ENCODE results near the gene DES. TPM values are rescaled to one million over a fixed set of nuclear protein-coding genes. Genes with fewer than 3 reads are reported as not detected.

DES gene
- polyA plus RNA-seq, 4 donors: 7.4 to 9.3 (median 8.1) TPM

DNA sequence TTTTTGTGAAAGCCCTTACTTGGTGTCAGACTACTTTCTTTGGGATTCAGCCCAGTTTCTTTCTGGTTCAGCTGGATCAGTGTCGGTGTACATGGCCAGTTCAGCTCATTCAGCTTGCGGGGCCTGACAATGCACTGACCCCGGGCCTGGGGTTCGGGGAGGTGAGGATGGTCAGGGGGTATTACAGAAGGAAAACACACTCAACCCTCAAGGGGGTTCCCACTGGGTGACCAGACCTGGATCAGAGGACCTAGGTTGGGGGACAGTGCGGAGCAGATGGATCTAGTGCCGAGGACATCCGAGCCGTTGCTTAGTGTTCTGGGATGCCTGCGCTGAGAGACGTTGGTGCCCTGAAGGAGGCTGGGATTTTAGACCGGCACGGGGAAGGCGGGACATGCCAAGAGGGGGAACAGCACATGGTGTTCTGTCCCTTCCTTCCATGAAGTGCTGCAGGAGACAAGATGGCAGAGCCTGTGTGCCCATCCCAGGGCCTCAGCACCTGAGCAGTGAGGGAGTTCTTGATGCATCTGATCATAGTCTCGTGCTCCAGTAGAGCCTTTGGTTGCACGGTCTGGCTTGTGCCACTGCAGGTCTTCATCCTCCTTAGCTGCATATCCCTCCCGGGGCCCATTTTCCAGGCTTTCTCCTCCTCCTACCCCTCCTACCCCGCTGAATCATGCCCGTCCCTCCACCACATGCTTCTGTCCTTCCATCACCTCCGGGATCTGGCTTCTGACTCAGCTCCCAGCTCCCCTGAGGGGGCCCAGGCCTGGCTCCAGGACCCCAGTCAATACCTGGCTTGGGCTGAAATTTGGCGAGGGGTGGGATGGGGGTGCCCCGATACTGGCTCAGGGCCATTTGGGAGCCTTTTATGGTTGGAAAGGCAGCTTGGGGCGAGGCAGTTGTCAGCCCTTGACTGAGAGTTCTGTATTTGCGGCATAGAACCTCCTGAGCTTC, 34.5 kb downstream of the DES start:
- no peak for DNase-seq (ENCODE audit: low read depth in 4 of 4, low spot score in 2 of 4)

DNA sequence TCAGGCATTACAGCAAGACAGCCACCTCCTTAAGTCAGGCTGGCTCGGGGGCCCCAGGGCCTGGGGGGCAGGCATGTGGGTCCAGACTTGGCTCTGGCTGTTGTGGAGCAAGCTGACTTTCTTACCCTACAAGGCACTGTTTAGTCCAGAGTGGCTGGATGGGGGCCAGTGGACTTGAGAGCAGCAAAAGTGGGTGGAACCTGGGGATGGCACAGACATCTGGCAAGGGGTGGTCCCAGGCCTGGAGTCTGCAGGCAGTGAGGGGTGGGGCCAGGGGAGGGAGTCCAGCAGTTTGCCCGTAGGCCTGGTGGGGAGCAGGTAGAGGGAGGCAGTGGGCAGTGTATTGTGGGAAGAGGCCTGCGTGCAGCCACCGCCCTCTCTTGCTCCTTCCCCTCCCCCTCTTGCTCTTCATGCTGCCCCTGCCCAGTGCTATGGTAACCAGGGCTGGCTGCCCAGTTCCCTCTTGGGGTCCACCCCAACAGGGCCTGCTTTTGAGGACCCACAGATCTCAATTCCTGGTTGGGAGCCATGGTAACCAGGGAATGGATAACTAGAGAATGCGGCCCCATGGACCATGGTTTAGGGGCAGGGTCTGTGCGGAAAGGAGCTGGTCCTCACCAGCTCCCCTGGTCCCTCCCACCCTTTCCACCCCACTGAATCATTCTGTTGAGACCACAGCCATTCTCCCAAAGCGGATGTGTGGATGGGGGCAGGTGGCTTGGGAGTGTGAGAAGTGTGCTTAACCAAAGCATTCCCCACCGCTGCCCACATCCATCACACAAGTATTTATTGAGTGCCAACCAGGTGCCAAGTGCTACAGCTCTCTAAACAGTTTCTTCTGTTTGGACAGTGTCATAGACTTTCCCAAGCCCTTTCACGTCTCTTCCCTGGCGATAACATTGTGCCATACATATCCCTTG, 35.8 kb downstream of the DES start:
- DNase-seq (ENCODE audit: low read depth in 4 of 4, low spot score in 2 of 4): no peak

DNA sequence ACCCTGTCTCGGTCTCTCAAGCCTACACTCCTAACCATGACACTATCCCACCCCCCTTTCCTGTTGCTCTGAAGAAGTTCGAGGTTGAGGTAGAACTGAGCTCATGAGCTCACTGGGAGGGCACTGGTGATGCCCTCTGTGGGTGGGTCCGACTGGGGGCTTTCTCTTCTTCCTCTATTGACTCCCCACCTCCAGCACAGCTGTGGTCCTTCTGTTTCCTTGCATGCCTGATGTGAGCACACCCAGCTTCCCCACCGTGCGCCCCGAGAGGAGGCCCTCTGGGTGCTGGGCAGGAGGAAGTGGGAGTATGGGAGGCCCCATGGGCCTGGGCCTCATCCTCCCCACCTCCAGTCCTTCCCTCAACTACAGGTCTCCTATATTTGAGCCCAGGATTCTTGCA, 37.4 kb downstream of the DES start:
- DNase-seq (ENCODE audit: low read depth in 4 of 4, low spot score in 2 of 4): no peak

- DNase-seq (ENCODE audit: low read depth in 4 of 4, low spot score in 2 of 4): no peak
Observed at GRCh38 chr2:219457784-219458369, 39.7 kb downstream of the DES start.

DNA sequence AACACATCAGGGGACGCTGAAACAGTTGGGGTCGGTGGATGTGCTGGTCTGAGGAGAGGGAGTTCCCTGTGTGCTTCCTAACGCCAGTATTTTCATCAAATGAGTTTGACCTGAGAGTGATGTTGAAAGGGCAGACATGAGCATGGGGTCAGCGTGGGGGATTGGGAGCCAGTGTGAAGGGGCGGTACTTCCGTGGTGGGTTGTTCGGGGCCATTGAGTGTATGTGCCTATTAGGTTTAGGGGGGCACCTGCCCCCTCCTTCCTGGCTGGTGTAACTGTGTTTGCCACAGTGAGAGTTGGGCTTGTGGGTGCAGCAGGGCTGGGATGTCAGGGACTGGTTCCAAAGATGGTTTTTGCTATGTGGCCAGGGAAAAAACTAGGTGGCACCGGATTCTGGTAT, 40.8 kb downstream of the DES start:
- DNase-seq (ENCODE audit: low read depth in 4 of 4, low spot score in 2 of 4): no peak

DNA sequence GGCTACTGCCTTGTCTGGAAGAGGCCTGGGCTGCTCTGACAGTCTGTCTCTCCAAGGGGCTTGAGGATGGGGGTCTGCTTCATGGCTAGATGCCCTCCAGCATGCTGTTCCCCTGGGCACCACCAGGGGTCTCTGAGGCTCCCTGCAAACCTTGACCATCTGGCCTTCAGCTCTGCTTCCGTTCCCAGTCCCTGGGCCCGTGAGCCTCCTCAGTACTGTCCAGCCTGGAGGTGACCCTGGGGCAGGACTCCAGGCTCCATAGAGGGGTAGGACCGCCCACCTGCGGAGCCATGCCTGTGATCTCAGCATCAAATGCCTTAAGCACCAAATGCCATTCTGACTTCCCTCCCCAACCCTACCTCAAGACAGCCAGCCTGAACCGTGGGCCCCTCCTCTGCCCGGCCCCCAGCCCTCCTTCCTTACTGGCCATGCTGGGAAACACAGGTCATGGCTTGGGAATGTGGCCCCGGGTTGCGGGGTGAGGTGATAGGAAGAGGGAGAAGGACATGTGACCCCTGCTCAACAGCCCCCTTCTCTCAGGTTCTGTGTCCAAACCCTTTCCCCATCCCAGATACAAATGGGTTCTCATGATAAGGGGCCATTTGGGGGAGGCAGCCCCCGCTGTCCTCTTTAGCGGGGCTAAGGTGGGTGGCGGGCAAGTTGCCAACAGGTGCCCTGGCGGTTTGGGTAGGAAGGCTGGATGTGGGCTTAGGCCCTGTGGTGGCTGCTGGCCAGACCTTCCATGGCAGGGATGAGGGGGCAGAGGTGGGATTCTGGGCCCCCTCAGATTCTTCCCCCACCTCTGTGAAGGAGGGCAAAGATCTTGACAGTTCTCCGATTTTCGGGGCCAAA, 41.5 kb downstream of the DES start:
- no peak for DNase-seq (ENCODE audit: low read depth in 4 of 4, low spot score in 2 of 4)

DNA sequence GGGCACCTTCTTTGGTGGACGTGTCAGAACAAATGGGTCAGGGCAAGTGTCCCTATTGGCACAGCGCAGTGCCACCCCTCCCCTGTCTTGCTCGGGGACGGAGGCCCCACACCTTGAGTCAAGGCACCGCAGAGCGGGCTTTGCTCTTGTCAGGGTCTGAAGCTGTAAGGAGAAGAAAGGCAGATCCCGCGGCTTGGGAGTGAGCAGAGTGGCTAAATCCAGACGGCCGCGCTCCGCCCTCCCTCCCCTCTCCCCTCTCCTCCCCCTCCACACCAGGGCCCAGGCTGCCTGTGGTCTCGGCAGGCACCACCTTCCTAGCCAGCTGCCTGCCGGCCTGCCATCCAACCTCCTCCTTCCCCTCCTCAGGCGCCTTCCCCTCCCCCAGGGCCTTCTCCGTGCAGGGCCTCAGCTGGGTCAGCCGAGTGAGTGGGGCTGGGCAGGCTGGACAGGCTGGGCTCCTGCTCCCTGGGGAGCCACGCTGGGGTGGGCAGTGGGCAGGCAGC, 42.3 kb downstream of the DES start:
- DNase-seq (ENCODE audit: low read depth in 4 of 4, low spot score in 2 of 4): peak in 1 of 4 donors; percentile 61

GRCh38 chr2:219461047-219461514, 42.9 kb downstream of the DES start:
- DNase-seq (ENCODE audit: low read depth in 4 of 4, low spot score in 2 of 4): no peak

GRCh38 chr2:219461669-219462068, 43.5 kb downstream of the DES start:
- no peak for DNase-seq (ENCODE audit: low read depth in 4 of 4, low spot score in 2 of 4)

GRCh38 chr2:219462349-219462748, 44.2 kb downstream of the DES start:
- no peak for DNase-seq (ENCODE audit: low read depth in 4 of 4, low spot score in 2 of 4)

GRCh38 chr2:219464286-219465032, 46.3 kb downstream of the DES start:
- no peak for DNase-seq (ENCODE audit: low read depth in 4 of 4, low spot score in 2 of 4)

GRCh38 chr2:219465659-219466561, 47.7 kb downstream of the DES start:
- DNase-seq (ENCODE audit: low read depth in 4 of 4, low spot score in 2 of 4): no peak

GRCh38 chr2:219466816-219467735, 48.9 kb downstream of the DES start:
- no peak for DNase-seq (ENCODE audit: low read depth in 4 of 4, low spot score in 2 of 4)

DNA sequence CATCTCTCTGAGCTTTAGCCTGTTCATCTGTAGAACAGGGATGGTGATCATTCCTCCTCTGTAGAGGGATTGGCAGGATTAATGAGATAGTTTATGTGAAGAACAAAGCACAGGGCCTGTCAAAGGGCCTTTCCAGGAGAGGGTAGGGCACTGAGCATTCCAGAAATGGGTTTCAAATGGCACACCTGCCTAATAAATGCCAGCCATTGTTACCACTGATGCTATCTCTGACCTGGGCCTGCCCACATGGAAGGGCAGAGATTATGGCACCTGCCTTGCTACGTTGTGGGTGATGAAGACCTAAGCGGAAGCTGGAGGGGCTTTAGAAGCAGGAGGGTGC, 49.5 kb downstream of the DES start:
- no peak for DNase-seq (ENCODE audit: low read depth in 4 of 4, low spot score in 2 of 4)

DNA sequence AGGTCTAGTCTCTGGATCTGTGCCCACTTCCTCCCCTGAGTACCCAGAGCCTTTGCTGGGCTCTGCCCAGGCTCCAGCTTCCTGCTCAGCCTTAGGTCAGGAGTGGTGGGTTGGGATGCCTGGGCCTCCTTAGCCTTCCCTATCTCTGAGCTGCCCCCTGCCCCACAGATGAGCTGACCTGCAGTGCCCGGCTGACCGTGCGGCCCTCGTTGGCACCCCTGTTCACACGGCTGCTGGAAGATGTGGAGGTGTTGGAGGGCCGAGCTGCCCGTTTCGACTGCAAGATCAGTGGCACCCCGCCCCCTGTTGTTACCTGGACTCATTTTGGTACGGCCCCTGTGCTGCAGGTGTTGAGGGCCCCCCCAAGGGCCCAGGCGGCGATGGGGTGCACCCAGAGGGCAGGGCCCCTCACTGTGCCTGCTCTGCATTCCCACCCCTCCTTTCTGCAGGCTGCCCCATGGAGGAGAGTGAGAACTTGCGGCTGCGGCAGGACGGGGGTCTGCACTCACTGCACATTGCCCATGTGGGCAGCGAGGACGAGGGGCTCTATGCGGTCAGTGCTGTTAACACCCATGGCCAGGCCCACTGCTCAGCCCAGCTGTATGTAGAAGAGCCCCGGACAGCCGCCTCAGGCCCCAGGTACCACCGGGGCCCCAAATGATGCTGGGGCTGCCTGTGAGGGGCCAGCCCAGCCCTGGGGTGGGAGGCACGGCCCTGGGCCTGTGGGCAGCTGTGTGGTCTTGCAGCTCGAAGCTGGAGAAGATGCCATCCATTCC, 50.4 kb downstream of the DES start:
- no peak for DNase-seq (ENCODE audit: low read depth in 4 of 4, low spot score in 2 of 4)

GRCh38 chr2:219469186-219469724, 51.1 kb downstream of the DES start:
- DNase-seq (ENCODE audit: low read depth in 4 of 4, low spot score in 2 of 4): no peak
